Stimulated activated CD8-positive, alpha-beta memory T cell treated with anti-CD3 and anti-CD28 coated beads, Interleukin-12 subunit alpha, Interleukin-12 subunit beta, amount 100 ng/mL, for 4 hours (primary cell): Measurements from ENCODE around the gene IMMP1L.

Experiments
- DNase-seq: peaks from one replicate; pipeline ENCODE4 v3.0.0-alpha.2; 2020; ENCODE audit warnings: low read depth

Gene IMMP1L

GRCh38 chr11:31477528-31478222 lies 31.7 kb downstream of the IMMP1L start:
- no peak for DNase-seq

GRCh38 chr11:31474083-31474482 lies 35.3 kb downstream of the IMMP1L start:
- no peak for DNase-seq

- no peak for DNase-seq
Observed at GRCh38 chr11:31464436-31464835, 45.0 kb downstream of the IMMP1L start.

- no peak for DNase-seq
Observed at GRCh38 chr11:31455177-31455576, 54.2 kb downstream of the IMMP1L start.

- no peak for DNase-seq
Observed at GRCh38 chr11:31450841-31451240, 58.6 kb downstream of the IMMP1L start.

- no peak for DNase-seq
Observed at GRCh38 chr11:31449040-31449439, 60.4 kb downstream of the IMMP1L start.

GRCh38 chr11:31445621-31446020 lies 63.8 kb downstream of the IMMP1L start:
- DNase-seq: no peak

GRCh38 chr11:31443802-31444201 lies 65.6 kb downstream of the IMMP1L start:
- no peak for DNase-seq

- no peak for DNase-seq
Observed at GRCh38 chr11:31442086-31442485, 67.3 kb downstream of the IMMP1L start.

- no peak for DNase-seq
Observed at GRCh38 chr11:31441296-31441695, 68.1 kb downstream of the IMMP1L start.

- no peak for DNase-seq
Observed at GRCh38 chr11:31437742-31438435, 71.5 kb downstream of the IMMP1L start.

GRCh38 chr11:31433851-31434250 lies 75.6 kb downstream of the IMMP1L start:
- DNase-seq: no peak

- DNase-seq: no peak
Observed at GRCh38 chr11:31424652-31425051, 84.8 kb downstream of the IMMP1L start.

GRCh38 chr11:31422703-31423102 lies 86.7 kb downstream of the IMMP1L start:
- no peak for DNase-seq

GRCh38 chr11:31421820-31422219 lies 87.6 kb downstream of the IMMP1L start:
- DNase-seq: no peak

- no peak for DNase-seq
Observed at GRCh38 chr11:31419669-31420068, 89.8 kb downstream of the IMMP1L start.

- no peak for DNase-seq
Observed at GRCh38 chr11:31419138-31419537, 90.3 kb downstream of the IMMP1L start.

GRCh38 chr11:31417816-31418215 lies 91.6 kb downstream of the IMMP1L start:
- no peak for DNase-seq

- no peak for DNase-seq
Observed at GRCh38 chr11:31417357-31417756, 92.1 kb downstream of the IMMP1L start.

GRCh38 chr11:31415435-31415834 lies 94.0 kb downstream of the IMMP1L start:
- no peak for DNase-seq

- DNase-seq: no peak
Observed at GRCh38 chr11:31414338-31414737, 95.1 kb downstream of the IMMP1L start.

GRCh38 chr11:31412946-31413345 lies 96.5 kb downstream of the IMMP1L start:
- no peak for DNase-seq

GRCh38 chr11:31408201-31408600 lies 101.2 kb downstream of the IMMP1L start:
- DNase-seq: no peak

- no peak for DNase-seq
Observed at GRCh38 chr11:31404614-31405013, 104.8 kb downstream of the IMMP1L start.
